Measurements from ENCODE around the gene NSUN5.
"Not testable (repeated sequence)": the region's sequence is repeated elsewhere in the genome, so short reads cannot be mapped to it uniquely, and the experiment has no call there.

NSUN5 gene

GRCh38 chr7:73308665-73309214 lies at the start of gene NSUN5:
Gene NSUN5, minus strand, starts transcription at chr7:73308826. Its CDS starts 36 bp downstream, at chr7:73308790.
- DNase-seq = peak; percentile 81 to 87

- no peak for DNase-seq
These were observed 47.5 kb upstream of the NSUN5 start for GRCh38 chr7:73356159-73356558.

DNA sequence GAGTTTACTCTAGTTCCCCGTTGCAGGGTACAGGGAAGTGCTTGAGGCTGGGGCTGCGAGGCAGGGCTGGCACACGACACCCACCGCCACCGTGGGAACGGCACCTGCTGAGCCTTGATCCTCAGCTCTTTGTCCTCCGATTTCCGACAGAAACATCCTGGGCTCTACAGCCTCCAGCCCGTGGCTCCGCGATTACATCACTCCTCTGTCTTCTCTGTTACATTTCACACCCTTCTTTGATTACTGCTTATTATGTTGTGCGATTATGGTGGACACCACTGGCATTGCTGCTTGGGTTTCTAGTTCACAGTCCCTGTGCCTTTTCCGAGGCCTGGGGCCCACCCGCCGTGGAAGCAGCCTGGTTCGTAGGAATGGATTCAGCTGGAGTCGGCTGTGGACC lies 46.2 kb upstream of the NSUN5 start:
- no peak for DNase-seq

GRCh38 chr7:73354196-73354595 lies 45.6 kb upstream of the NSUN5 start:
- no peak for DNase-seq

DNA sequence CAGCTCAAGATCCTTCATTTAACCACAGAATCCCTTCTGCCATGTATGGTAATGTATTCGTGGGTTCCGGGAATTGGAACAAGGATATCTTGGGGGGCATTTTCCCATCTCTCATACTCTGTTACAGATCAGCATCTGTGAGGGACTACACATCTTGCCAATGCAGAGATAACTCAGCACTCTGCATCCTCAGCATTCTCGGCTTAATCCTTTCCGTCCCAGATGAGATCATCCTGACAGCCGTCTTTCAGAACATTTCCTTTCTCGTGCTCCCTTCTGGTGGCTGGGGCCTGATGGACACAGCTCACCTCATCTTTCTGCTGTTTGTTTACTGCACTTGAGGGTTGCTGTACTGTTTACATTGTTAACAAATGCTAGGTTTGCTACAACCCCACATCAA lies 44.6 kb upstream of the NSUN5 start:
- no peak for DNase-seq

DNA sequence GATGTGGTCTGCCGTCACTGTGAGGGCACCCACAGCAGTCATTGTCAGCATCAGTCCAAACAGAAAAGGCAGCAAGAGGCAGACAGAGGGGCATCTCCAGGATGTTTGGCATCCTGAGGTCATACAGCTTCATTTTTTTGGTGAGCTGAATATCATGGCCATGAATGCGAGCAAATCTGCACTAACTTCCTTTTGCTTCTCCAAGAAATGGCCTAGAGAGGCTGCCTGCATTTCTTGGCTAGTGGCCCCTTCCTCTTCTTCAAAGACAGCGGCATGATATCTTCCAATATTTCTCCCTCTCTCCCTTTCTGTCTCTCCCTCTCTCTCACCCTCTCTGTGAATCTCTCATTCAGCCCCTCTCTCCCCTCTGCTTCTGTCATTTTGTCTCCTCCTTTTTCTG lies 44.2 kb upstream of the NSUN5 start:
- DNase-seq = no peak

GRCh38 chr7:73351447-73352167 lies 43.0 kb upstream of the NSUN5 start:
- DNase-seq = no peak

GRCh38 chr7:73350306-73351068 lies 41.9 kb upstream of the NSUN5 start:
- no peak for DNase-seq

- no peak for DNase-seq
These were observed 41.1 kb upstream of the NSUN5 start for GRCh38 chr7:73349763-73350162.

DNA sequence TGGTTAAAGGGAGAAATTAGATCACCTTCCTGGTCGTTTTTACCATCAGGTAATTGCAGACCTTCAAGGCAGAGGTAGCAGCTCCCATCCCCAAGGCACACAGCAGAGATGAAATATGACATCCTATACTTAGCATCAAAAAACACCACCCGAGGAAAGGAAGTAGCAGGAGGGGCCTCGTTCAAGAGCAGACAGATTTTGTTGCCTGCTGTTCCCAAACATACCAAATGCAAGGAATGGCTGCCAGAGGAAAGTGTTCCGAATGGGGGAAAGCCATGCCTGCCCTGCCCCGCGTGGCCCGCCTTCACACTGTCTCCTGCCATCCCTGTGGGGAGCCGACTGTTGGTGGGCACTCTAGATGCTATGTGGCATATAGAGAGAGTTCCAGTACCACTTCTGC lies 37.3 kb upstream of the NSUN5 start:
- no peak for DNase-seq

GRCh38 chr7:73345538-73345937 lies 36.9 kb upstream of the NSUN5 start:
- no peak for DNase-seq

DNA sequence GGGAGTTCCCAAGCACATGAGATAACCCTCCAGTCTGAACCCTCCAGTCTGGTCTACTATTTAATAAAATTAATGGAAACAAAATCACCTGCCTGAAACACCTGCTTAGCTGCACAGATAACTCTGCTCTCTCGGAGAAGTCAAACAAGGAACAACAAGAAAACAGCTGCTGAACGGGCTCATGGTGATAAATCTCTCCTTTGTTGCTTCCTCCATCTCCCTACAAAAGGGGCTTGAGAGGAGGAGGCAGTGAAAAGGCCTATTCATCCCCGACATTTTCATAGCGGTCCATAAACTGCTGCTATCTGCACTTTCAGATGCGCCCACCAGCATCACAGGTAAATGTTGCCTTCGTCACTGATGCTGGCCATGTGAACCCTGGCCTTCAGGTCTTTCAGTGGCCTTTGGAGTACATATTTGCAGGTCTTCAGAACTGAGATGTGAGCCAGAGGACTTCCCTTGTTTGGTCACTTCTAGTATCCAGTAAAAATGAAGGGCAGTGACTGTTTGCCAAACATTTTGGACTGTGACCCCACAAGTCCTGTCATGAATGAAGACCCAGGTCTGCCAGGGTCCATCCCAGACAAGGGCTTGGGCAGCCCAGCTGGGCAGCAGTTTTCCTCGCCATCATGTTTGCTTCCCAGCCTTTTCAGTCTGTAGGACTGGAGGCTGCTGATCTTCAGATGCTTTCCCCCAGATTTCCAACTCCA lies 35.2 kb upstream of the NSUN5 start:
- no peak for DNase-seq

GRCh38 chr7:73342645-73343044 lies 34.0 kb upstream of the NSUN5 start:
- DNase-seq = no peak

- DNase-seq = no peak
These were observed 33.3 kb upstream of the NSUN5 start for GRCh38 chr7:73341877-73342276.

DNA sequence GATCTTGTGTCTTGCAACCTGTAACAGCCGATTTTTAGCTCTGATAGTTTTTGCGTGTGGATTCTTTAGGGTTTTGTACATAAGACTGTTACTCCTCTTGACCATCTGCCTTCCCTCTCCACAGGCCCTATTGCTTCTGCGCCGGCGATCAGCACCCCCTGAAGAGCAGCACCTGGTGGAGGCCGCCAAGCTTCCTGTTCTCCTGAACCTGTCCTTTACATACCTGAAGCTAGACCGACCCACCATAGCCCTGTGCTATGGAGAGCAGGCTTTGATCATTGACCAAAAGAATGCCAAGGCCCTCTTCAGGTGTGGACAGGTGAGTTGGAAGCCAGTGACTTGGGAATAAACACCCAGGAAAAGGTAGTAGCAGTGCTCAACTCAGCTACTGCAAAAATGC lies 31.9 kb upstream of the NSUN5 start:
- DNase-seq = no peak

- no peak for DNase-seq
These were observed 29.7 kb upstream of the NSUN5 start for GRCh38 chr7:73338321-73338720.

- no peak for DNase-seq
These were observed 23.8 kb upstream of the NSUN5 start for GRCh38 chr7:73332447-73332846.

DNA sequence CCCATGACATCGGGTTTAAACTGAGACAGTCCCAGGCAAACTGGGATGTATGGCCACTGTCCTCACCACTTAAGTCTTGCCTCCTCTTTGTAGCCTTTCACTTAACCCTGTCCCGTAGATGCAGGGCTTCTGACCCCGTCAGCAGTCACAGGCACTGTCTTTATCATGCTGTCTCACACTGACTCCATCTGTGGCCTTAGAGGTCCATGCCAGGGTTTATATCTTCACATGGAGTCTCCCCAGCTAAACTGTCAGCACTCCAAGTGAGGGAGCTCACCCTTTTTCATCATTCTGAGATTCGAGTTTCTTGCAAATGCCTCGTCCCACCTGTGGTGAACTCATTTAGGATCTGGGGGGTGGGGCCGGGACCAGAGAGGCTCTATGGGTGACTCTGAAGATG lies 22.1 kb upstream of the NSUN5 start:
- DNase-seq = no peak

- DNase-seq = no peak
These were observed 21.4 kb upstream of the NSUN5 start for GRCh38 chr7:73329861-73330581.

- DNase-seq = no peak
These were observed 20.1 kb upstream of the NSUN5 start for GRCh38 chr7:73328696-73329095.

DNA sequence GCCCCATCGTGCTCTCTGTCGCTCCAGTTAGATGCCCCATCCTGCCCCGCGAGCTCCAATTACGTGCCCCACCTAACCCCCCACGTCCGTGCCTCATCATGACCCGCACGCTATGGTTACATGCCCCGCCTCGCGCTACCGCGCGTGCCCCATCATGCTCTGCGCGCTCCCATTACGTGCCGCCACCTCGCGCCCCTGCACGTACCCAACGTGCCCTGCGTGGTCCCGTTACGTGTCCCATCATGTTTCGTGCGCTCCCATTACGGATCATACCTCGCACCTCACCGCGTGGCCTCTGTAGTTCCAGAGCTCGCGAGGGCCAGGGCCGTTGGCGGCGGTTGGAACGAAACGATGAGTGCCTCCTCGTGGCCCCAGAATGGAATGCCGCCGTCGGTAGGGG lies 19.3 kb upstream of the NSUN5 start, which contains the start of the genes FKBP6 and TRIM50:
Gene FKBP6 (plus strand): TSS at position 240 of the 400 bp plus-strand sequence. CDS start 268 bp downstream, outside the sequence.
Gene TRIM50 (minus strand): TSS at position 161 of the 400 bp plus-strand sequence. CDS start 3,295 bp downstream, outside the sequence.
- DNase-seq = not testable (repeated sequence)

DNA sequence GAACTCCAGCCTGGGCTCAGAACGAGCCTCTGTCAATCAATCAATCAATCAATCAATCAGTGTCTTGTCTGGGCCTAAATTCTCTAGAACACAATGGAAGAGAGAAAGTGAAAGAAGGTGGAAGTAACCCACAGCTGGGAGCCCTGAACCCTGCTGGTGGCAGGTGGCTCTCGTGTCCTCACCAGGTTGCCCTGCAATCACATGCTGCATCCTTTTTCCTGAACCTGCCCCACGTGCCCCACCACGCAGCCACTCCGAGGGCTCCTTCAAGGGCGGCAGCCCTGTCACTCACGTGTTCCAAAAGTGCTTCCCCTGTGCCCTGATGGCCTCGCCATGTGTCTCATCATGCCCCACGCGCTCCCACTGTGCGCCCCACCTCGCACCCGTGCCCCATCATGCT lies 18.8 kb upstream of the NSUN5 start:
- DNase-seq = not testable (repeated sequence)
